HG02970 (cell line): ENCODE data around the gene KLK1.

ENCODE experiments used
- ATAC-seq: cut with Tn5 transposase; IDR thresholded peaks from one replicate; pipeline ENCODE4 v1.9.1; 2021; ENCODE audit warnings: mild to moderate bottlenecking, moderate library complexity, moderate number of reproducible peaks; ENCODE audit not compliant: unreplicated experiment, low FRiP score

KLK1 gene

GRCh38 chr19:50836543-50837195 is 13.1 kb upstream of the KLK1 start:
- no peak for ATAC-seq

- ATAC-seq: peak; percentile 73
Observed at GRCh38 chr19:50835785-50836542, 12.4 kb upstream of the KLK1 start.

GRCh38 chr19:50835103-50835784 is 11.7 kb upstream of the KLK1 start:
- ATAC-seq: no peak

GRCh38 chr19:50833802-50834167 is 10.2 kb upstream of the KLK1 start:
- ATAC-seq: no peak

- no peak for ATAC-seq
Observed at GRCh38 chr19:50833117-50833801, 9.7 kb upstream of the KLK1 start, which contains the start of gene KLK15. Gene KLK15 (minus strand): TSS chr19:50833574. CDS start chr19:50831492, 2,082 bp downstream.

- ATAC-seq: no peak
Observed at GRCh38 chr19:50832666-50833065, 9.1 kb upstream of the KLK1 start.

- no peak for ATAC-seq
Observed at GRCh38 chr19:50831026-50831396, 7.4 kb upstream of the KLK1 start.

- ATAC-seq: no peak
Observed at GRCh38 chr19:50830266-50831025, 6.9 kb upstream of the KLK1 start.

GRCh38 chr19:50829801-50830200 is 6.2 kb upstream of the KLK1 start:
- no peak for ATAC-seq

GRCh38 chr19:50827476-50827875 is 3.9 kb upstream of the KLK1 start:
- no peak for ATAC-seq

GRCh38 chr19:50826492-50827240 is 3.1 kb upstream of the KLK1 start:
- no peak for ATAC-seq

- ATAC-seq: no peak
Observed at GRCh38 chr19:50822661-50823208, 852 bp downstream of the KLK1 start.

GRCh38 chr19:50821622-50822021 is 2.0 kb downstream of the KLK1 start:
- ATAC-seq: no peak

- no peak for ATAC-seq
Observed at GRCh38 chr19:50821248-50821612, 2.4 kb downstream of the KLK1 start.

- ATAC-seq: no peak
Observed at GRCh38 chr19:50820549-50821247, 2.9 kb downstream of the KLK1 start.

- ATAC-seq: no peak
Observed at GRCh38 chr19:50820086-50820485, 3.5 kb downstream of the KLK1 start.

GRCh38 chr19:50819636-50820035 is 4.0 kb downstream of the KLK1 start:
- ATAC-seq: no peak

GRCh38 chr19:50818859-50819472 is 4.6 kb downstream of the KLK1 start:
- ATAC-seq: no peak
